GM23248 (cell line): Measurements from ENCODE around the gene ULK4. TPM values are rescaled to one million over a fixed set of nuclear protein-coding genes. Genes with fewer than 3 reads are reported as not detected.

Source experiments
- DNase-seq: peaks from one replicate; pipeline ENCODE4 v3.0.0-alpha.2; 2015
- H2AFZ ChIP-seq: fragments of 200-600 bp; sonication (generic); 2 replicates; pipeline ENCODE4 v1.6.1; 2016; ENCODE audit warnings: antibody characterized with exemption
- H3F3A ChIP-seq: fragments of 200-600 bp; sonication (generic); 2 replicates; pipeline ENCODE4 v1.6.1; 2016; ENCODE audit warnings: mild to moderate bottlenecking, antibody characterized with exemption, mixed run types; ENCODE audit not compliant: insufficient read depth
- H3K27ac ChIP-seq: fragments of 200-600 bp; sonication (generic); 2 replicates; pipeline ENCODE4 v1.5.1; 2016; ENCODE audit warnings: mild to moderate bottlenecking
- H3K27me3 ChIP-seq: fragments of 200-600 bp; sonication (generic); replicated peaks from 2 replicates; pipeline ENCODE4 v1.6.1; 2016; ENCODE audit warnings: mild to moderate bottlenecking; ENCODE audit not compliant: insufficient read depth
- H3K36me3 ChIP-seq: fragments of 200-600 bp; sonication (generic); 2 replicates; pipeline ENCODE4 v1.6.1; 2016; ENCODE audit warnings: low read depth, mild to moderate bottlenecking
- H3K4me1 ChIP-seq: fragments of 200-600 bp; sonication (generic); 2 replicates; pipeline ENCODE4 v1.6.1; 2016; ENCODE audit warnings: mild to moderate bottlenecking; ENCODE audit not compliant: insufficient read depth
- H3K4me2 ChIP-seq: fragments of 200-600 bp; sonication (generic); one replicate; pipeline ENCODE4 v1.6.1; 2016; ENCODE audit warnings: mild to moderate bottlenecking; ENCODE audit not compliant: unreplicated experiment
- H3K4me3 ChIP-seq: fragments of 200-600 bp; sonication (generic); 2 replicates; pipeline ENCODE4 v1.5.1; 2016; ENCODE audit warnings: mild to moderate bottlenecking
- H3K79me2 ChIP-seq: fragments of 200-600 bp; sonication (generic); 2 replicates; pipeline ENCODE4 v1.6.1; 2016; ENCODE audit warnings: mild to moderate bottlenecking; ENCODE audit not compliant: insufficient read depth
- H3K9ac ChIP-seq: fragments of 200-600 bp; sonication (generic); 2 replicates; pipeline ENCODE4 v1.6.1; 2016; ENCODE audit warnings: mild to moderate bottlenecking
- H3K9me2 ChIP-seq: fragments of 200-600 bp; sonication (generic); 2 replicates; pipeline ENCODE4 v1.6.1; 2016; ENCODE audit warnings: mixed run types, mild to moderate bottlenecking, moderate library complexity; ENCODE audit not compliant: insufficient read depth
- H3K9me3 ChIP-seq: fragments of 200-600 bp; sonication (generic); one replicate; pipeline ENCODE4 v1.6.1; 2017; ENCODE audit warnings: low read depth
- H4K20me1 ChIP-seq: fragments of 200-600 bp; sonication (generic); 2 replicates; pipeline ENCODE4 v1.6.0; 2016; ENCODE audit not compliant: insufficient read depth
- EZH2 ChIP-seq: fragments of 200-600 bp; sonication (generic); IDR thresholded peaks from 2 replicates; pipeline ENCODE4 v1.6.1; 2018; ENCODE audit warnings: antibody characterized with exemption, mild to moderate bottlenecking; ENCODE audit not compliant: insufficient read depth, poor library complexity, severe bottlenecking
- EZH2phosphoT487 ChIP-seq: fragments of 200-600 bp; sonication (generic); IDR thresholded peaks from 2 replicates; pipeline ENCODE4 v1.6.1; 2018; ENCODE audit warnings: antibody characterized with exemption, moderate library complexity, mild to moderate bottlenecking, low read depth; ENCODE audit not compliant: insufficient read depth
- WGBS, 2 experiments: methylation state at CpG; one replicate each; pipeline ENCODE4 v1.1.6; 2015 to 2017; ENCODE audit warnings: low lambda C conversion rate in 2 of 2, low coverage in 1 of 2; ENCODE audit errors: missing lambda C conversion rate in 2 of 2; 5-methylcytosine and 5-hydroxymethylcytosine counted together
- in situ Hi-C: fragments of 300-500 bp; cut with MboI; formaldehyde crosslinking; loops from 2 replicates; pipeline ENCODE4 v1.15.0; 2020
- polyA plus RNA-seq: library from polyadenylated mRNA; unstranded; fragments of >200 nt; fragmentation: Nextera tagmentation; extraction: Ambion mirVana; gene quantifications from 2 replicates; pipeline ENCODE4 v1.2.1, GENCODE V29; 2016
- total RNA-seq: library from RNA; depleted of rRNA; stranded (reverse); fragments of >200 nt; shearing (Covaris generic); gene quantifications from 2 replicates; pipeline ENCODE4 v1.2.3, GENCODE V29; 2014

The ULK4 gene
- total and polyA plus RNA-seq, 2 experiments from 2014 or later, result 3.5 to 20.3 TPM

- 46 to 56% methylated on average over 2 of the region's 2 CpGs for WGBS, 2 experiments
Observed at GRCh38 chr3:41612853-41613252, 349.1 kb downstream of the ULK4 start.

GRCh38 chr3:41611008-41611407 lies 350.9 kb downstream of the ULK4 start:
- TF ChIP-seq EZH2phosphoT487, result no peak
- TF ChIP-seq EZH2, result no peak
- Histone ChIP-seq H3K4me1 (no peaks in the 10 kb centered on the region), H3K79me2 (no peaks in the 10 kb centered on the region), H3K27me3 (no peaks in the 10 kb centered on the region), H4K20me1 (no peaks in the 10 kb centered on the region), H3F3A (no peaks in the 10 kb centered on the region), H3K9me2 (no peaks in the 10 kb centered on the region), H3K4me2 (no peak overlapping the region), H3K4me3 (no peak overlapping the region), H3K9me3 (no peaks in the 10 kb centered on the region), H3K27ac (no peak overlapping the region), H2AFZ (no peak overlapping the region), H3K9ac (no peak overlapping the region), H3K36me3 (no peaks in the 10 kb centered on the region)
- WGBS, 2 experiments, result 89 to 90% methylated on average over 6 of the region's 6 CpGs
- no peak for DNase-seq
- in situ Hi-C loops, result no loop called here

More at GRCh38 chr3:41612853-41613252, 349.1 kb downstream of the ULK4 start:
- Histone ChIP-seq H3K27ac (no peak overlapping the region), H3K9ac (no peak overlapping the region), H3K36me3 (no peaks in the 10 kb centered on the region), H3K4me1 (no peaks in the 10 kb centered on the region), H4K20me1 (no peaks in the 10 kb centered on the region), H3K27me3 (no peaks in the 10 kb centered on the region), H3K9me3 (no peaks in the 10 kb centered on the region), H3K79me2 (no peaks in the 10 kb centered on the region), H3K4me3 (no peak overlapping the region), H3K4me2 (no peak overlapping the region), H3F3A (no peaks in the 10 kb centered on the region), H2AFZ (no peak overlapping the region), H3K9me2 (no peaks in the 10 kb centered on the region)
- TF ChIP-seq EZH2 (no peak), EZH2phosphoT487 (no peak)
- DNase-seq, result no peak
- in situ Hi-C loops, result no loop called here

GRCh38 chr3:41608347-41608746 lies 353.6 kb downstream of the ULK4 start:
- no peaks in the 10 kb centered on the region for H3K36me3 ChIP-seq
- in situ Hi-C loops, result no loop called here
- WGBS, 2 experiments, result 54 to 62% methylated on average over 1 of the region's 1 CpG
- H3K27me3 ChIP-seq, result no peaks in the 10 kb centered on the region
- H3K9me3 ChIP-seq, result no peaks in the 10 kb centered on the region
- H3K9me2 ChIP-seq, result no peaks in the 10 kb centered on the region
- no peak overlapping the region for H3K27ac ChIP-seq
- no peak overlapping the region for H3K4me3 ChIP-seq
- no peak overlapping the region for H2AFZ ChIP-seq
- H3K79me2 ChIP-seq, result no peaks in the 10 kb centered on the region
- TF ChIP-seq EZH2 (no peak), EZH2phosphoT487 (no peak)
- H3K4me2 ChIP-seq, result no peak overlapping the region
- H3K9ac ChIP-seq, result no peak overlapping the region
- no peaks in the 10 kb centered on the region for H3F3A ChIP-seq
- H3K4me1 ChIP-seq, result no peaks in the 10 kb centered on the region
- H4K20me1 ChIP-seq, result no peaks in the 10 kb centered on the region
- DNase-seq, result no peak

- Histone ChIP-seq H3K27me3 (no peaks in the 10 kb centered on the region), H3K4me1 (no peaks in the 10 kb centered on the region), H3K9me2 (no peaks in the 10 kb centered on the region), H3K9ac (no peak overlapping the region), H3K27ac (no peak overlapping the region), H3K4me2 (no peak overlapping the region), H3F3A (no peaks in the 10 kb centered on the region), H3K36me3 (no peaks in the 10 kb centered on the region), H3K79me2 (no peaks in the 10 kb centered on the region), H2AFZ (no peak overlapping the region), H3K9me3 (no peaks in the 10 kb centered on the region), H3K4me3 (no peak overlapping the region), H4K20me1 (no peaks in the 10 kb centered on the region)
- TF ChIP-seq EZH2 (no peak), EZH2phosphoT487 (no peak)
- 83% methylated on average over 1 of the region's 1 CpG for WGBS, 2 experiments
- no peak for DNase-seq
- in situ Hi-C loops, result no loop called here
Observed at GRCh38 chr3:41603807-41604206, 358.1 kb downstream of the ULK4 start.

- Histone ChIP-seq H3K9me2 (no peaks in the 10 kb centered on the region), H3K4me2 (no peak overlapping the region), H3K36me3 (no peaks in the 10 kb centered on the region), H3K27ac (no peak overlapping the region), H3K27me3 (no peaks in the 10 kb centered on the region), H3K9ac (no peak overlapping the region), H4K20me1 (no peaks in the 10 kb centered on the region), H3K79me2 (no peaks in the 10 kb centered on the region), H3K9me3 (no peaks in the 10 kb centered on the region), H2AFZ (no peak overlapping the region), H3K4me1 (no peaks in the 10 kb centered on the region), H3F3A (no peaks in the 10 kb centered on the region), H3K4me3 (no peak overlapping the region)
- TF ChIP-seq EZH2phosphoT487 (no peak), EZH2 (no peak)
- in situ Hi-C loops, result no loop called here
- DNase-seq, result no peak
Observed at GRCh38 chr3:41602121-41602520, 359.8 kb downstream of the ULK4 start.
